ENCODE measurements around the gene NR2F1.

NR2F1 gene

GRCh38 chr5:93591323-93591945 is 8.4 kb downstream of the NR2F1 start:
- no peak for DNase-seq (ENCODE audit: low read depth in 2 of 2)

GRCh38 chr5:93592883-93593282 is 9.9 kb downstream of the NR2F1 start:
- DNase-seq (ENCODE audit: low read depth in 2 of 2) = no peak

- no peak for DNase-seq (ENCODE audit: low read depth in 2 of 2)
These were observed 10.6 kb downstream of the NR2F1 start for GRCh38 chr5:93593476-93594131.

GRCh38 chr5:93594591-93595419 is 11.8 kb downstream of the NR2F1 start:
- DNase-seq (ENCODE audit: low read depth in 2 of 2) = no peak

GRCh38 chr5:93595420-93596147 is 12.6 kb downstream of the NR2F1 start:
- no peak for DNase-seq (ENCODE audit: low read depth in 2 of 2)

- DNase-seq (ENCODE audit: low read depth in 2 of 2) = no peak
These were observed 13.3 kb downstream of the NR2F1 start for GRCh38 chr5:93596310-93596675.

- DNase-seq (ENCODE audit: low read depth in 2 of 2) = no peak
These were observed 13.9 kb downstream of the NR2F1 start for GRCh38 chr5:93596676-93597490.

GRCh38 chr5:93598091-93599000 is 15.3 kb downstream of the NR2F1 start:
- DNase-seq (ENCODE audit: low read depth in 2 of 2) = no peak

- DNase-seq (ENCODE audit: low read depth in 2 of 2) = no peak
These were observed 16.0 kb downstream of the NR2F1 start for GRCh38 chr5:93599001-93599379.

- no peak for DNase-seq (ENCODE audit: low read depth in 2 of 2)
These were observed 16.5 kb downstream of the NR2F1 start for GRCh38 chr5:93599399-93600120.

- DNase-seq (ENCODE audit: low read depth in 2 of 2) = no peak
These were observed 17.5 kb downstream of the NR2F1 start for GRCh38 chr5:93600409-93601070.

- DNase-seq (ENCODE audit: low read depth in 2 of 2) = no peak
These were observed 18.2 kb downstream of the NR2F1 start for GRCh38 chr5:93601071-93601801.

GRCh38 chr5:93601802-93602155 is 18.8 kb downstream of the NR2F1 start:
- DNase-seq (ENCODE audit: low read depth in 2 of 2) = no peak

- DNase-seq (ENCODE audit: low read depth in 2 of 2) = no peak
These were observed 19.4 kb downstream of the NR2F1 start for GRCh38 chr5:93602241-93603077.

GRCh38 chr5:93603078-93603792 is 20.2 kb downstream of the NR2F1 start:
- no peak for DNase-seq (ENCODE audit: low read depth in 2 of 2)

- DNase-seq (ENCODE audit: low read depth in 2 of 2) = no peak
These were observed 21.0 kb downstream of the NR2F1 start for GRCh38 chr5:93603793-93604643.

Measured in stimulated activated CD8-positive, alpha-beta memory T cell treated with anti-CD3 and anti-CD28 coated beads, Interleukin-15, amount 100 ng/mL, for 48 hours (primary cell).